GM19463 (cell line): ENCODE data around the gene MARCHF7.

ENCODE experiments used
- ATAC-seq: cut with Tn5 transposase; IDR thresholded peaks from one replicate; pipeline ENCODE4 v1.9.1; 2021; ENCODE audit warnings: mild to moderate bottlenecking, moderate library complexity; ENCODE audit not compliant: unreplicated experiment

The MARCHF7 gene

DNA sequence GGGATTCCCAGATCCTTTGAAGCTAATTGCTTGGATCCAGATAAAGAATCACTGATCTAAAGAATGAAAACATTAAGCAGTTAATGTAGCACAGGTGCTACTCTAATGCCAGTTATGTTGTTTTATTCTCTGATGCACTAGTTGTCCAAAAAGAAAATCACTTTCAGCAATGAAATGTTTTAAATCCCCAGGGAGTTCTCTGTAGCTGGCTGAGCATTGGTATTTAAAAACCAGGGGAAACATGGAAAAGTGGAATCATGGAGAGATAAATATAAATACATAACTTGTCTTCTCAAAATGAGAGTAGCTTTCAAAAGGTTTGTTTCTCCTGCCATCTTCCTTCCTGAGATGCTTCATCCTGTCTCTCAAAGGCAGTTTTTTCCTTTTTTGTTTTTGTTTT lies 48.0 kb downstream of the MARCHF7 start:
- no peak for ATAC-seq

DNA sequence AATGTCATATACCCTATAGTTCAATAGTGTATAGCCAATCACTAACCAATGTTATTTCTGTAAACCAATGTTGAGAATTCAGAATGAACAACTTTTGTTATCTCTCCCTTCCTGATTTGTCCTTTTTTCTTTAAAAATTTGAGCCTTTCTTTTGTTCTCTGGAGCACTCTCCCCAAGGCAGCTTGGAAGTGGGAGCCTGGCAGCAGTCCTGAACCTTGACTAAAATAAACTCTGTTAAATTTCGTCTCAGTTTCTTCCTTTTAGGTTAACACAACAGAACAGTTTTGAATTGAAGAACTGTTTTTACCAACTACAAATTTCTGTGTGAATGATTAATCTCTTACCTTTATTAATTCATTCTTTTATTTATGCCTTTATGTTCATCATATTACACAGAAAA lies 49.8 kb downstream of the MARCHF7 start:
- ATAC-seq: no peak
